ENCODE data around the gene CALML5. TPM values are rescaled to one million over a fixed set of nuclear protein-coding genes. Genes with fewer than 3 reads are reported as not detected.

The CALML5 gene
- total RNA-seq, 1 experiment from 2014 or later, result not detected

- CTCF ChIA-PET, result no interaction called here
- no peak overlapping the region for H3K4me3 Mint-ChIP-seq
These were observed 7.9 kb downstream of the CALML5 start for GRCh38 chr10:5491477-5491876.

More at GRCh38 chr10:5491477-5491876, 7.9 kb downstream of the CALML5 start:
- Mint-ChIP-seq H3K27me3 (ENCODE audit: low read depth) (peaks cover 3% of the 10 kb centered on the region), H3K4me1 (peaks cover 21% of the 10 kb centered on the region), H3K27ac (no peak overlapping the region), H3K9me3 (peaks cover 20% of the 10 kb centered on the region), H3K36me3 (peaks cover 16% of the 10 kb centered on the region)
- ATAC-seq, result no peak
- DNase-seq (ENCODE audit: low spot score), result no peak
- POLR2A ChIA-PET, result interaction anchor here (1.2 kb wide), 1 partner anchor 45 kb away, joined by 3 read pairs; no protein-coding TSS in a partner anchor
- TF ChIP-seq PREB (CRISPR knock-in tag; IDR thresholded peaks at IDR 0.05; ENCODE audit: borderline replicate concordance) (no peak), ARID4B (CRISPR knock-in tag; IDR thresholded peaks at IDR 0.05; ENCODE audit: borderline replicate concordance) (no peak), ZNF416 (CRISPR knock-in tag; IDR thresholded peaks at IDR 0.05) (no peak), AR (CRISPR knock-in tag; IDR thresholded peaks at IDR 0.05) (no peak), IRF1 (CRISPR knock-in tag; IDR thresholded peaks at IDR 0.05) (no peak), PRRX2 (CRISPR knock-in tag; IDR thresholded peaks at IDR 0.05) (no peak), GABPB1 (CRISPR knock-in tag; IDR thresholded peaks at IDR 0.05) (no peak), CBFB (CRISPR knock-in tag; IDR thresholded peaks at IDR 0.05; ENCODE audit: low read depth) (no peak)

Measured in WTC11 (cell line).